ENCODE data around the gene APOM.

Gene APOM

DNA sequence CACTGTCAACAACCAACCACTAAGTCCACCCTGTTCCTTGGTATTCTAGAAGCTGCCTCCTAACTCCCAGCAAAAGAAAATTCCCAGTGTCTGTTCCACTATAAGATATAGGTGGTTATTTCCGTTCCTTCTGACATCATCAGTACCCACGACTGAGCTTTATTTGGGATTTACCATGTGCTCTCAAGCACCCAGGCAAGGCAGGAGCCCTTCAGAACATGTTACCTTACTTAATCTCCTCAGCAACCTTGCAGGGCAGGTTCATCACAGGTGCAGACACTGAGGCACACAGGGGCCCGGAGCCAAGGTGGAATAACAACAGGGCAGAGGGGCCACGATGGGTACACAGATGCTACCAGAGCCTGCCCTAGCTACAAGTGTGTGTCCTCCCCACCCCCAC is 36.7 kb downstream of the APOM start:
- H3K27ac Mint-ChIP-seq: peak overlapping the region; percentile 76
- no peaks in the 10 kb centered on the region for H3K9me3 Mint-ChIP-seq
- H3K36me3 Mint-ChIP-seq (ENCODE audit: low read depth): peaks cover 58% of the 10 kb centered on the region
- TF ChIP-seq, protein P1, sequence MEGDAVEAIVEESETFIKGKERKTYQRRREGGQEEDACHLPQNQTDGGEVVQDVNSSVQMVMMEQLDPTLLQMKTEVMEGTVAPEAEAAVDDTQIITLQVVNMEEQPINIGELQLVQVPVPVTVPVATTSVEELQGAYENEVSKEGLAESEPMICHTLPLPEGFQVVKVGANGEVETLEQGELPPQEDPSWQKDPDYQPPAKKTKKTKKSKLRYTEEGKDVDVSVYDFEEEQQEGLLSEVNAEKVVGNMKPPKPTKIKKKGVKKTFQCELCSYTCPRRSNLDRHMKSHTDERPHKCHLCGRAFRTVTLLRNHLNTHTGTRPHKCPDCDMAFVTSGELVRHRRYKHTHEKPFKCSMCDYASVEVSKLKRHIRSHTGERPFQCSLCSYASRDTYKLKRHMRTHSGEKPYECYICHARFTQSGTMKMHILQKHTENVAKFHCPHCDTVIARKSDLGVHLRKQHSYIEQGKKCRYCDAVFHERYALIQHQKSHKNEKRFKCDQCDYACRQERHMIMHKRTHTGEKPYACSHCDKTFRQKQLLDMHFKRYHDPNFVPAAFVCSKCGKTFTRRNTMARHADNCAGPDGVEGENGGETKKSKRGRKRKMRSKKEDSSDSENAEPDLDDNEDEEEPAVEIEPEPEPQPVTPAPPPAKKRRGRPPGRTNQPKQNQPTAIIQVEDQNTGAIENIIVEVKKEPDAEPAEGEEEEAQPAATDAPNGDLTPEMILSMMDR (IDR thresholded peaks at IDR 0.05): no peak
- H3K4me1 Mint-ChIP-seq: peaks cover 16% of the 10 kb centered on the region
- no peak overlapping the region for H3K4me3 Mint-ChIP-seq
- no peak for DNase-seq
- H3K27me3 Mint-ChIP-seq (ENCODE audit: low read depth, poor library complexity): no peaks in the 10 kb centered on the region

DNA sequence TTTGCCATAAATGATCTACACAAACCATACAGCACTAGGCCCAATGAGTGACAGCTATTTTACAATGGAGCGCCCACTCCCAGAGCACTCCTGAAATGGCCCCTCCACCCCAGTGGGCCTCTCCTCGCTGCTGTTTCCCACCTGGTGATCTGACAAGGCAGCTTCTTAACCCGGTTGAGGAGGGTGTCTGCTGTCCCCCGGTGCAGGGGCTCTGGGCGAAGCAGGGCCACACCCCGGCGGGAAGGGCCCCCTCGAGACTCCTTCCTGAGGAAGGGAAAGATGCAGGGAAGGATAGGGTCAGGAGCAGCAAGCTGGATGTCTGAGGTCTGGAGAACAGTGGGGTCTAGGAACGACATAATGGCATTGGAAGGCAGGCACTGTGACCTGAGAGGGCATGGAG is 37.2 kb downstream of the APOM start:
- H3K27me3 Mint-ChIP-seq (ENCODE audit: low read depth, poor library complexity): no peaks in the 10 kb centered on the region
- H3K9me3 Mint-ChIP-seq: no peaks in the 10 kb centered on the region
- no peak for DNase-seq
- no peak overlapping the region for H3K4me3 Mint-ChIP-seq
- peaks cover 21% of the 10 kb centered on the region for H3K4me1 Mint-ChIP-seq
- H3K36me3 Mint-ChIP-seq (ENCODE audit: low read depth): peaks cover 58% of the 10 kb centered on the region
- TF ChIP-seq, protein P1 (IDR thresholded peaks at IDR 0.05): no peak
- H3K27ac Mint-ChIP-seq: peak overlapping the region; percentile 19

DNA sequence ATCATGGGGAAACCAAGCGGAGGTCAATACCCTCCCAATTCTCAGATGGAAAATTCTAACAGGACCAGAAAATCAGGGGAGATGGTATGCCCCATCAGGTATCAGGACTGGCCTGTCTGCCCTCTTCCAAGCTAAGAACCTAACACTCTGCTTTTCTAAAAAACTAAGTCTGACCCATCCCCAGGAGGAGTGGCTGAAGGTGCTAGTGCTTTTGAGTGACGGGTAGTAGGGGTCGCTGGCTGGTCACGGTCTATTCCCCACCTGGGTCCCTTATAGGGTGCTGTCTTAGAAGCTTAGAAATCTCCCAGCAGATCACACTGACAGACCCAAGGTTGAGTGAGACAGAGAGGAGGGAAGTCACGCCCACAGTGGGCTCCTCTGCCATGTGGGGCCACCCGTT is 37.8 kb downstream of the APOM start:
- TF ChIP-seq, protein P1 (IDR thresholded peaks at IDR 0.05): no peak
- Mint-ChIP-seq H3K4me3 (no peak overlapping the region), H3K27me3 (ENCODE audit: low read depth, poor library complexity) (no peaks in the 10 kb centered on the region), H3K36me3 (ENCODE audit: low read depth) (peaks cover 60% of the 10 kb centered on the region), H3K9me3 (no peaks in the 10 kb centered on the region), H3K27ac (no peak overlapping the region), H3K4me1 (peaks cover 25% of the 10 kb centered on the region)
- DNase-seq: no peak

DNA sequence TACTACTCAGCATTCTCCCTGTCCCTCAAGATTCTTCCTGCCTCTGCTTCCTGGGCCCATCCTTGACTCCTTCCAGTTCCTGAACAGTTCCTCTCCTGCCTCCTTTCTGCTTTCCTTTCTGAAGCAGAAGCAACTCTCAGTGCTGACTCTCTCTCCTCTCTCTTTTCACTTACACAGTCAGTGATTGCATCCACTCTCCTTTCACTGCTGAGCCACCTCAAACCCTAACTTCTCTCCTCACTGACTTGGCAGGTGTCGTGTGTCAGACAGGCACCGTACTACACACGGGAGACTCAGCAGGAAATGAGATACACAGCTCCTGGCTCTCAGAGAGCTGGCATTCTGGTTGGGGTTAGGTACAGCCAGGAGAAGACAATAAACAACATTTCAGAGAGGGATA is 41.9 kb downstream of the APOM start:
- Mint-ChIP-seq H3K27me3 (ENCODE audit: low read depth, poor library complexity) (peaks cover 2% of the 10 kb centered on the region), H3K4me3 (no peak overlapping the region), H3K9me3 (no peaks in the 10 kb centered on the region), H3K4me1 (peaks cover 31% of the 10 kb centered on the region), H3K27ac (peak overlapping the region; percentile 57), H3K36me3 (ENCODE audit: low read depth) (peaks cover 50% of the 10 kb centered on the region)
- no peak for DNase-seq
- TF ChIP-seq, protein P1 (IDR thresholded peaks at IDR 0.05): no peak

DNA sequence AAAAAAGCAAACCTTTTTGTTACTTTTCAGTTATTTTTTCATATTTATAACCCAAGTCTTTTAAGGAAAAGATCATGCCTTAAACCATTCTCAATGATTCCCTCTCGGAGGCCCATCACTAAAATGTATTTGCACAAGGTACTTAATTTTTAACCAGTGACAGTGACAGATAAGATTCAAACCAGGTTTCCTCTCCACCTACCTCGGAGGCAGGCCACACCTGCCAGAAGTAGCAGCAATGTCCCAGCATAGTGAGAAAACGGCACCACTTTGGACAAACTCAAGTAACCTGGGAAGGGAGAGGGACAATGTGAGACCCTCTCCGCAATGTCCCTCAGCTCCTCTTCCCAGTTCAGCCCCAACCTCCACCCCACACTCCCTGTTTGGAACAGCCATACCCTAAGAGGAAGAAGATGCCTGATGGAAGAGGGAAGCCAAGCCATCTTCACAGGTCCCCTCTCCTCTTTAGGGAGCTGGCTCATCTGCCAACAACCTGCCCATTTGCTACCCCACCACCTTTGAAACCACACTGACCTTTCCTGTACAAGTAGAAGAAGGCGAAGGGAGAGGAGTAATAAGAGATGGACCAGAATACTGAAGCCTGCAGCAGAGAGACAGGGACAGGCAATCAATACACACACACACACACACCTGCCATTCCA is 45.2 kb downstream of the APOM start:
- no peaks in the 10 kb centered on the region for H3K9me3 Mint-ChIP-seq
- DNase-seq: no peak
- H3K36me3 Mint-ChIP-seq (ENCODE audit: low read depth): peaks cover 31% of the 10 kb centered on the region
- peaks cover 2% of the 10 kb centered on the region for H3K27me3 Mint-ChIP-seq (ENCODE audit: low read depth, poor library complexity)
- TF ChIP-seq, protein P1 (IDR thresholded peaks at IDR 0.05): no peak
- peaks cover 37% of the 10 kb centered on the region for H3K4me1 Mint-ChIP-seq
- H3K4me3 Mint-ChIP-seq: peak overlapping the region; percentile 66
- peak overlapping the region; percentile 14 for H3K27ac Mint-ChIP-seq

All from nephron progenitor cell (in vitro differentiated cells).